DND-41 (cell line): ENCODE data around the gene ACSL5.

Source experiments
- ATAC-seq: fragments of 200-7000 bp; cut with Tn5 transposase; 3 replicates; pipeline ENCODE4 v1.9.1; 2021; ENCODE audit warnings: low read depth; ENCODE audit not compliant: insufficient read depth
- DNase-seq: peaks from one replicate; pipeline ENCODE4 v3.0.0-alpha.2; 2020
- H2AFZ ChIP-seq: 2 replicates; pipeline ENCODE4 v1.6.0; 2012; ENCODE audit warnings: low read depth, low read length
- H3K27ac ChIP-seq: 2 replicates; pipeline ENCODE4 v1.5.1; 2012; ENCODE audit warnings: low read length, inconsistent platforms
- H3K27me3 ChIP-seq: fragments of 200-600 bp; sonication (generic); 2 replicates; pipeline ENCODE4 v1.6.0; 2012; ENCODE audit warnings: low read length, mild to moderate bottlenecking, inconsistent platforms; ENCODE audit not compliant: insufficient read depth, poor library complexity
- H3K36me3 ChIP-seq: 2 replicates; pipeline ENCODE4 v1.5.1; 2012; ENCODE audit warnings: low read length, inconsistent platforms; ENCODE audit not compliant: insufficient read depth
- H3K4me1 ChIP-seq: 2 replicates; pipeline ENCODE4 v1.5.1; 2012; ENCODE audit warnings: mild to moderate bottlenecking, low read length; ENCODE audit not compliant: insufficient read depth
- H3K4me2 ChIP-seq: 2 replicates; pipeline ENCODE4 v1.6.0; 2012; ENCODE audit warnings: mild to moderate bottlenecking, moderate library complexity, low read length, inconsistent platforms; ENCODE audit not compliant: insufficient read depth
- H3K4me3 ChIP-seq, 2 experiments: fragments of 200-600 bp in 1 of 2; shearing (Covaris generic) in 1 of 2; 2 replicates each; pipeline ENCODE4 v1.5.1; 2012 to 2016; ENCODE audit warnings: inconsistent platforms in 2 of 2, low read length in 2 of 2, mild to moderate bottlenecking in 2 of 2, low read depth in 1 of 2, moderate library complexity in 1 of 2
- H3K79me2 ChIP-seq: 2 replicates; pipeline ENCODE4 v1.6.0; 2012; ENCODE audit warnings: low read length, inconsistent platforms; ENCODE audit not compliant: insufficient read depth
- H3K9ac ChIP-seq: 2 replicates; pipeline ENCODE4 v1.6.0; 2012; ENCODE audit warnings: low read depth, mild to moderate bottlenecking, inconsistent platforms, low read length, moderate library complexity
- H3K9me3 ChIP-seq: 2 replicates; pipeline ENCODE4 v1.5.1; 2012; ENCODE audit warnings: low read length, moderate library complexity, mild to moderate bottlenecking, inconsistent platforms; ENCODE audit not compliant: insufficient read depth, severe bottlenecking
- H4K20me1 ChIP-seq: 2 replicates; pipeline ENCODE4 v1.6.0; 2012; ENCODE audit warnings: low read length; ENCODE audit not compliant: insufficient read depth
- EZH2 ChIP-seq: IDR thresholded peaks from 3 replicates; pipeline ENCODE4 v1.6.1; 2012; ENCODE audit warnings: borderline replicate concordance, low read depth, mild to moderate bottlenecking, moderate library complexity, low read length, inconsistent platforms; ENCODE audit not compliant: severe bottlenecking
- TF ChIP-seq, protein P1 (sequence below): IDR thresholded peaks from 2 replicates; pipeline ENCODE4 v1.5.1; 2012; ENCODE audit warnings: borderline replicate concordance, low read length, moderate library complexity, mild to moderate bottlenecking; ENCODE audit not compliant: poor library complexity, severe bottlenecking; ENCODE audit errors: extremely low read depth

ACSL5 gene

DNA sequence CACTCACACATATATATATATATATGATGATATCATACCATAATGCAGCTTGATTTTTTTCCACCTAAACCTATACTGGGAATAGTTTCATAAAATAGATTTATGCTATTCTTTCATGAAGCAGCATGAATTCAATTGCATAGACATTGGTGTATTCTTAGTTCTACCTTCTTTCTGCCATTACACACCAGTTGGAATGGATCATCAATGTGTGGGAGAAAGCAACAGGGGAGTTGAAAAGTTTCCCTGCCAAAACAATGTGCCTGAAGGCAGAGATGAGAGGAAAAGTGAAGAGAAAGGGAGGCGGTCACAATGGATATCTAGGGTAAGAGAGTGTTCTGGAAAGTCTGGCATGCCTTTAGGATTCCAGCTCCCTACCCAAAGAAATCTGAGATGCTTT is 25.2 kb upstream of the ACSL5 start:
- H4K20me1 ChIP-seq, result no peaks in the 10 kb centered on the region
- H3K27ac ChIP-seq, result no peak overlapping the region
- H3K27me3 ChIP-seq, result no peaks in the 10 kb centered on the region
- H3K4me2 ChIP-seq, result no peak overlapping the region
- H3K4me3 ChIP-seq, result no peak overlapping the region
- no peaks in the 10 kb centered on the region for H3K4me1 ChIP-seq
- H3K9ac ChIP-seq, result no peak overlapping the region
- ATAC-seq (no peak), DNase-seq (no peak)
- no peaks in the 10 kb centered on the region for H3K36me3 ChIP-seq
- no peaks in the 10 kb centered on the region for H3K79me2 ChIP-seq
- H3K9me3 ChIP-seq, result no peaks in the 10 kb centered on the region
- no peak overlapping the region for H2AFZ ChIP-seq
- TF ChIP-seq EZH2, result no peak
- TF ChIP-seq, protein P1, sequence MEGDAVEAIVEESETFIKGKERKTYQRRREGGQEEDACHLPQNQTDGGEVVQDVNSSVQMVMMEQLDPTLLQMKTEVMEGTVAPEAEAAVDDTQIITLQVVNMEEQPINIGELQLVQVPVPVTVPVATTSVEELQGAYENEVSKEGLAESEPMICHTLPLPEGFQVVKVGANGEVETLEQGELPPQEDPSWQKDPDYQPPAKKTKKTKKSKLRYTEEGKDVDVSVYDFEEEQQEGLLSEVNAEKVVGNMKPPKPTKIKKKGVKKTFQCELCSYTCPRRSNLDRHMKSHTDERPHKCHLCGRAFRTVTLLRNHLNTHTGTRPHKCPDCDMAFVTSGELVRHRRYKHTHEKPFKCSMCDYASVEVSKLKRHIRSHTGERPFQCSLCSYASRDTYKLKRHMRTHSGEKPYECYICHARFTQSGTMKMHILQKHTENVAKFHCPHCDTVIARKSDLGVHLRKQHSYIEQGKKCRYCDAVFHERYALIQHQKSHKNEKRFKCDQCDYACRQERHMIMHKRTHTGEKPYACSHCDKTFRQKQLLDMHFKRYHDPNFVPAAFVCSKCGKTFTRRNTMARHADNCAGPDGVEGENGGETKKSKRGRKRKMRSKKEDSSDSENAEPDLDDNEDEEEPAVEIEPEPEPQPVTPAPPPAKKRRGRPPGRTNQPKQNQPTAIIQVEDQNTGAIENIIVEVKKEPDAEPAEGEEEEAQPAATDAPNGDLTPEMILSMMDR, result no peak

DNA sequence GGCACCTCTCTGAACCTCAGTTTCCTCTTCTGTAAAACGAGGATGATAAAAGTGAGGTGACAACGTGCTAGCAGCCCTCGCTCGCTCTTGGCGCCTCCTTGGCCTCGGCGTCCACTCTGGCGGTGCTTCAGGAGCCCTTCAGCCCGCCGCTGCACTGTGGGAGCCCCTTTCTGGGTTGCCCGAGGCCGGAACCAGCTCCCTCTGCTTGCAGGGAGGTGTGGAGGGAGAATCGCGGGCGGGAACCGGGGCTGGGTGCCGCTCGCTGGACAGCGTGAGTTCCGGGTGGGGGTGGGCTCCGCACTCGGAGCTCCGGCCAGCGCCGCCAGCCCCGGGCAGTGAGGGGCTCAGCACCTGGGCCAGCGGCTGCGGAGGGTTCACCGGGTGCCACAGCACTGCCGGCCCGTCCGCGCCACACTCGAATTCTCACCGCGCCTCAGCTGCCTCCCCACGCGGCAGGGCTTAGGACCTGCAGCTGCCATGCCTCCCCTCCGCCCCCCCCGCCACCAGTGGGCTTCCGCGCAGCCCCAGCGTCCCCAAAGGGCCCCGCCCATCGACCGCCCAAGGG is 24.3 kb upstream of the ACSL5 start:
- DNase-seq (no peak), ATAC-seq (no peak)
- no peak overlapping the region for H3K9ac ChIP-seq
- no peaks in the 10 kb centered on the region for H3K27me3 ChIP-seq
- TF ChIP-seq EZH2, result no peak
- TF ChIP-seq, protein P1, result no peak
- no peaks in the 10 kb centered on the region for H4K20me1 ChIP-seq
- no peaks in the 10 kb centered on the region for H3K9me3 ChIP-seq
- H3K79me2 ChIP-seq, result no peaks in the 10 kb centered on the region
- H3K27ac ChIP-seq, result no peak overlapping the region
- no peak overlapping the region for H2AFZ ChIP-seq
- H3K4me3 ChIP-seq, result no peak overlapping the region
- no peak overlapping the region for H3K4me2 ChIP-seq
- H3K4me1 ChIP-seq, result no peaks in the 10 kb centered on the region
- no peaks in the 10 kb centered on the region for H3K36me3 ChIP-seq

DNA sequence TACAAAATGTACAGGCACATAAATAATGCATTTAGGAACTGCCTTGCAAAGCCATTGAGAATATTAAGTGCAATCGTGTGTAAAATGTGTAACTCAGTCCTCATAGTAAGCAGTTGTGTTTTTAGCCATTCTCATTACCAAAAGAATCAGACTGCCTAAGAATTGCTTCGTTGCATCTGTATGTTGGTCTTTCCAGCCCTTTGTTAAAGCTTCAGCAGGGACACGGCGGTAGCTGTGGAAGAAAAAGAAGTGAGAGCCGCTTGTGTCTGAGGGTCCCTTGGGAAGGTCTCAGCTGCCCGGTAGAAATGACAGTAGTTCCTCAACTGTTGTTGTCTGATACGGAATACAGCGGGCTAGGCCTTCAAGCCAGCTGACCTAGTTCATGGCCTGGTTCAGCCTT is 22.8 kb upstream of the ACSL5 start:
- no peaks in the 10 kb centered on the region for H3K36me3 ChIP-seq
- TF ChIP-seq EZH2, result no peak
- TF ChIP-seq, protein P1, result no peak

DNA sequence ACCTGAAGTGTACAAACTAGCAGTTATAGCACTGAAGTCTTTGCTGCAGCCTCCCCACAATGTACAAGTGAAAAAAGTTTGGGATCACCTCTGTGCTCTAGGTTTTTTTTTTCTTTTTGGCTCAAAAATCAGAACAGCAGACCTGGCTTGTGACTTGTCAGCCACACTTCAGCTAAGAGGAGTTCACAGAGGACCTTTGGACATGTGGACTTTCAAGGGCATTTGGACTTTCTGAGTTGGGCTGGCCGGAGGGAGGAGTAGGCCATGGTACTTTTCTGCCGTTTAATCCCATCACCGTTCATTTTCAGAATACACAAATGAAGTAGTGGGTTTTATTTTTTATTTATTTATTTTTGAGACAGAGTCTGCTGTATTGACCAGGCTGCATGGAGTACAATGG is 21.9 kb upstream of the ACSL5 start:
- H3K9ac ChIP-seq, result no peak overlapping the region
- no peak for DNase-seq

More for the DNA sequence above, 22.8 kb upstream of the ACSL5 start:
- no peak overlapping the region for H3K9ac ChIP-seq
- no peak overlapping the region for H3K27ac ChIP-seq
- H2AFZ ChIP-seq, result no peak overlapping the region
- H4K20me1 ChIP-seq, result no peaks in the 10 kb centered on the region
- H3K9me3 ChIP-seq, result no peaks in the 10 kb centered on the region
- H3K79me2 ChIP-seq, result no peaks in the 10 kb centered on the region
- no peaks in the 10 kb centered on the region for H3K4me1 ChIP-seq
- no peaks in the 10 kb centered on the region for H3K27me3 ChIP-seq
- DNase-seq (no peak), ATAC-seq (no peak)
- no peak overlapping the region for H3K4me2 ChIP-seq
- H3K4me3 ChIP-seq, result no peak overlapping the region

More for the DNA sequence above, 21.9 kb upstream of the ACSL5 start:
- no peak for ATAC-seq
- no peak for TF ChIP-seq EZH2
- Histone ChIP-seq H3K36me3 (no peaks in the 10 kb centered on the region), H3K79me2 (no peaks in the 10 kb centered on the region), H3K27ac (no peak overlapping the region), H3K27me3 (no peaks in the 10 kb centered on the region), H4K20me1 (no peaks in the 10 kb centered on the region), H3K4me2 (no peak overlapping the region), H3K4me3 (no peak overlapping the region), H3K4me1 (no peaks in the 10 kb centered on the region), H2AFZ (no peak overlapping the region), H3K9me3 (no peaks in the 10 kb centered on the region)
